Endothelial cell of umbilical vein (primary cell): Measurements from ENCODE around the gene ITPKB. TPM values are rescaled to one million over a fixed set of nuclear protein-coding genes. Genes with fewer than 3 reads are reported as not detected.

Experiments used
- BruUV-seq: library from RNA; stranded (reverse); fragments of 400-500 nt; replicated peaks from 2 replicates; lab custom pipeline; 2021; lab: Mats Ljungman, UMichigan
- CTCF ChIA-PET: fragments of 300-600, 350-600 bp; sonication (Branson Sonifier 250); formaldehyde crosslinking; loops from one replicate; lab custom pipeline; 2021; ENCODE audit warnings: antibody characterized with exemption, inconsistent platforms; lab: Charles Lee
- POLR2A ChIA-PET: fragments of 300-600, 350-600 bp; sonication (Branson Sonifier 250); formaldehyde crosslinking; loops from one replicate; lab custom pipeline; 2021; ENCODE audit warnings: antibody characterized with exemption, inconsistent platforms; lab: Charles Lee
- DNase-seq: peaks from one replicate; pipeline ENCODE4 v3.0.0-alpha.2; 2011; ENCODE audit warnings: low read depth, low spot score
- FAIRE-seq: peaks from 2 replicates; lab custom pipeline; 2011; peaks lifted over from hg19 to GRCh38; lab: Jason Lieb, UNC
- H2AFZ ChIP-seq: 2 replicates; pipeline ENCODE4 v1.6.0; 2012; ENCODE audit warnings: low read depth, low read length, control low read depth, inconsistent platforms
- H3K27ac ChIP-seq: 2 replicates; pipeline ENCODE4 v1.5.1; 2011; ENCODE audit warnings: low read depth, mild to moderate bottlenecking, control low read depth, low read length, moderate library complexity; ENCODE audit not compliant: insufficient read depth
- H3K27me3 ChIP-seq, 2 experiments: 2 replicates each; pipeline versions ENCODE4 v1.6.0 to v1.6.1; 2011; ENCODE audit warnings: low read length in 2 of 2, mixed read lengths in 1 of 2; ENCODE audit not compliant: control insufficient read depth in 2 of 2, insufficient read depth in 2 of 2
- H3K36me3 ChIP-seq, 2 experiments: 2 replicates in 1 of 2; 3 replicates in 1 of 2; pipeline ENCODE4 v1.5.1; 2011; ENCODE audit warnings: low read length in 2 of 2, mild to moderate bottlenecking in 1 of 2, moderate library complexity in 1 of 2; ENCODE audit not compliant: control insufficient read depth in 2 of 2, insufficient read depth in 2 of 2; ENCODE audit errors: extremely low read depth in 1 of 2
- H3K4me1 ChIP-seq: 3 replicates; pipeline ENCODE4 v1.5.1; 2011; ENCODE audit warnings: mild to moderate bottlenecking, low read length; ENCODE audit not compliant: control insufficient read depth, insufficient read depth; ENCODE audit errors: extremely low read depth
- H3K4me2 ChIP-seq: 2 replicates; pipeline ENCODE4 v1.6.1; 2011; ENCODE audit warnings: low read length, control low read depth, mixed read lengths; ENCODE audit not compliant: insufficient read depth
- H3K4me3 ChIP-seq, 3 experiments: fragments of 200-600 bp in 1 of 3; sonication (generic), shearing (Covaris generic) in 1 of 3; replicated peaks in 1 of 3; 2 replicates each; pipeline ENCODE4 v1.5.1; 2011 to 2016; ENCODE audit warnings: control low read depth in 3 of 3, low read length in 3 of 3, mild to moderate bottlenecking in 2 of 3, inconsistent platforms in 1 of 3, low read depth in 1 of 3, moderate library complexity in 1 of 3; ENCODE audit not compliant: insufficient read depth in 1 of 3
- H3K79me2 ChIP-seq: 2 replicates; pipeline ENCODE4 v1.6.0; 2012; ENCODE audit warnings: low read length, inconsistent platforms; ENCODE audit not compliant: control insufficient read depth, insufficient read depth
- H3K9ac ChIP-seq: replicated peaks from 2 replicates; pipeline ENCODE3; 2011; ENCODE audit warnings: low read length, control low read depth; ENCODE audit not compliant: insufficient read depth; ENCODE audit errors: extremely low read depth
- H3K9me1 ChIP-seq: replicated peaks from 3 replicates; pipeline ENCODE4 v1.6.0; 2011; ENCODE audit warnings: mild to moderate bottlenecking, low read length; ENCODE audit not compliant: control insufficient read depth, insufficient read depth; ENCODE audit errors: extremely low read depth
- H3K9me3 ChIP-seq: replicated peaks from 2 replicates; pipeline ENCODE4 v1.5.1; 2012; ENCODE audit warnings: low read length, inconsistent platforms; ENCODE audit not compliant: control insufficient read depth, insufficient read depth
- H4K20me1 ChIP-seq: replicated peaks from 2 replicates; pipeline ENCODE3; 2011; ENCODE audit warnings: mild to moderate bottlenecking, low read length; ENCODE audit not compliant: control insufficient read depth, insufficient read depth; ENCODE audit errors: extremely low read depth
- CTCF ChIP-seq, 2 donors: IDR thresholded peaks; 1 replicate in 1 of 2; 2 replicates in 1 of 2; pipeline ENCODE4 v1.5.1; 2011; ENCODE audit warnings: low read length in 2 of 2, mild to moderate bottlenecking in 2 of 2, moderate library complexity in 2 of 2, control low read depth in 1 of 2, inconsistent platforms in 1 of 2, low read depth in 1 of 2; ENCODE audit not compliant: insufficient read depth in 1 of 2; ENCODE audit errors: extremely low read depth in 1 of 2
- EZH2 ChIP-seq: IDR thresholded peaks from 2 replicates; pipeline ENCODE4 v1.6.1; 2012; ENCODE audit warnings: borderline replicate concordance, low read depth, mild to moderate bottlenecking, moderate library complexity, low read length, inconsistent platforms; ENCODE audit not compliant: severe bottlenecking
- FOS ChIP-seq: IDR thresholded peaks from 2 replicates; pipeline ENCODE4 v1.6.1; 2011; ENCODE audit warnings: mild to moderate bottlenecking, low read length, moderate library complexity, borderline replicate concordance; ENCODE audit not compliant: insufficient read depth
- GATA2 ChIP-seq: IDR thresholded peaks from 2 replicates; pipeline ENCODE4 v1.7.0; 2011; ENCODE audit warnings: low read depth, mild to moderate bottlenecking, moderate library complexity, mixed read lengths, low read length; ENCODE audit not compliant: insufficient read length, insufficient read depth
- JUN ChIP-seq: IDR thresholded peaks from 2 replicates; pipeline ENCODE4 v1.6.1; 2011; ENCODE audit warnings: borderline replicate concordance, low read depth; ENCODE audit not compliant: insufficient read length, insufficient read depth
- MAX ChIP-seq: IDR thresholded peaks from 2 replicates; pipeline ENCODE4 v1.6.1; 2011; ENCODE audit not compliant: insufficient read depth, insufficient read length
- MYC ChIP-seq: IDR thresholded peaks from one replicate; pipeline ENCODE4 v1.6.1; 2011; ENCODE audit warnings: mild to moderate bottlenecking, low read depth, low read length
- POLR2A ChIP-seq: IDR thresholded peaks from 2 replicates; pipeline ENCODE4 v1.6.1; 2012; ENCODE audit warnings: low read depth, mild to moderate bottlenecking, control low read depth, low read length
- POLR2AphosphoS5 ChIP-seq: IDR thresholded peaks from 2 replicates; pipeline ENCODE4 v1.6.1; 2012; ENCODE audit warnings: low read depth, mild to moderate bottlenecking, control low read depth, low read length, moderate library complexity; ENCODE audit not compliant: insufficient read depth
- dilution Hi-C: fragments of 300-500 bp; cut with MboI; formaldehyde crosslinking; loops from one replicate; pipeline ENCODE4 v1.15.0; 2019; ENCODE audit warnings: low sequenced_read_pairs; ENCODE audit not compliant: extremely low pct_ligation_motif_present
- intact Hi-C: fragments of 100-400 bp; cut with micrococcal nuclease; formaldehyde crosslinking; loops from one replicate; pipeline ENCODE4 v1.10.0; 2022
- polyA plus RNA-seq, 4 experiments: library from polyadenylated mRNA; depleted of rRNA in 3 of 4; stranded (reverse) in 3 of 4; unstranded in 1 of 4; fragments of >200 nt; gene quantifications; 2 replicates each; pipeline versions ENCODE4 v1.2.1 to v1.2.3, GENCODE V29; 2011 to 2012; ENCODE audit warnings: missing spikeins in 1 of 4
- total RNA-seq: library from RNA; stranded (reverse); gene quantifications from 2 replicates; pipeline ENCODE4 v1.2.3, GENCODE V29; 2021

ITPKB gene
- total and polyA plus RNA-seq, 2 donors (not counting 3 experiments of a cell fraction or from before 2014, with no cell fraction given) = 7.7 to 34.8 TPM

GRCh38 chr1:226666164-226666506 lies 72.9 kb downstream of the ITPKB start:
- ChIA-PET CTCF (interaction anchor here (0.9 to 1.0 kb wide), 2 partner anchors 11 to 149 kb away, joined by 3 read pairs; no protein-coding TSS in a partner anchor), POLR2A (no interaction called here)
- no peak for DNase-seq
- Histone ChIP-seq H3K36me3 (no peaks in the 10 kb centered on the region), H2AFZ (no peak overlapping the region), H3K79me2 (no peaks in the 10 kb centered on the region), H4K20me1 (no peaks in the 10 kb centered on the region), H3K9me1 (no peaks in the 10 kb centered on the region), H3K4me1 (peaks cover 41% of the 10 kb centered on the region), H3K9ac (no peak overlapping the region), H3K9me3 (no peaks in the 10 kb centered on the region), H3K4me2 (no peak overlapping the region), H3K27me3 (no peaks in the 10 kb centered on the region), H3K4me3 (no peak overlapping the region), H3K27ac (no peak overlapping the region)
- intact Hi-C loops = no loop called here
- no peak for TF ChIP-seq POLR2A
- no peak for TF ChIP-seq MYC
- TF ChIP-seq JUN = no peak
- TF ChIP-seq EZH2 = no peak
- no peak for TF ChIP-seq FOS
- TF ChIP-seq GATA2 = no peak
- TF ChIP-seq MAX = no peak
- TF ChIP-seq POLR2AphosphoS5 = no peak
- TF ChIP-seq CTCF (IDR thresholded peaks at IDR 0.05; ENCODE audit: extremely low read depth in 1 of 2, insufficient read depth in 1 of 2, low read depth in 1 of 2, low read length in 2 of 2) = no peak
- no TSS peak for BruUV-seq
- dilution Hi-C loops = no loop called here
- no peak for FAIRE-seq
